RWPE2 (cell line): ENCODE measurements around the gene BBS12.

Experiments
- ATAC-seq: fragments of 200-7000 bp; cut with Tn5 transposase; 3 replicates; pipeline ENCODE4 v1.9.1; 2021; ENCODE audit warnings: low read depth
- DNase-seq: peaks from one replicate; pipeline ENCODE4 v3.0.0-alpha.2; 2020; ENCODE audit warnings: low spot score
- H3K27ac ChIP-seq: fragments of 450-650 bp; 2 replicates; pipeline ENCODE4 v1.5.1; 2017; ENCODE audit warnings: mild to moderate bottlenecking; ENCODE audit not compliant: poor library complexity, severe bottlenecking
- H3K27me3 ChIP-seq: fragments of 250-450 bp; sonication (Bioruptor Pico); 2 replicates; pipeline ENCODE4 v1.5.1; 2021; ENCODE audit warnings: mild to moderate bottlenecking, moderate library complexity; ENCODE audit not compliant: insufficient read depth, poor library complexity, severe bottlenecking
- H3K36me3 ChIP-seq: fragments of 250-450 bp; sonication (Bioruptor Pico); 2 replicates; pipeline ENCODE4 v1.5.1; 2020; ENCODE audit warnings: low read depth, mild to moderate bottlenecking, moderate library complexity
- H3K4me1 ChIP-seq: fragments of 250-450 bp; sonication (Bioruptor Pico); 2 replicates; pipeline ENCODE4 v1.5.1; 2021; ENCODE audit warnings: mild to moderate bottlenecking, moderate library complexity; ENCODE audit not compliant: insufficient read depth, poor library complexity, severe bottlenecking
- H3K4me3 ChIP-seq: fragments of 250-450 bp; sonication (Bioruptor Pico); 2 replicates; pipeline ENCODE4 v1.5.1; 2021; ENCODE audit warnings: mild to moderate bottlenecking, moderate library complexity; ENCODE audit not compliant: severe bottlenecking
- H3K9me3 ChIP-seq: fragments of 250-450 bp; sonication (Bioruptor Pico); 2 replicates; pipeline ENCODE4 v1.5.1; 2021; ENCODE audit warnings: mild to moderate bottlenecking, moderate library complexity; ENCODE audit not compliant: severe bottlenecking
- CTCF ChIP-seq: fragments of 450-650 bp; IDR thresholded peaks from one replicate; pipeline ENCODE4 v1.5.1; 2017; ENCODE audit warnings: mild to moderate bottlenecking, moderate library complexity; ENCODE audit not compliant: poor library complexity, severe bottlenecking

Gene BBS12

GRCh38 chr4:122705547-122706117 lies 26.9 kb upstream of the BBS12 start:
- ATAC-seq (no peak), DNase-seq (no peak)
- peaks cover 19% of the 10 kb centered on the region; the same call in 1 of the 2 replicates for H3K36me3 ChIP-seq
- no peak overlapping the region for H3K27ac ChIP-seq
- no peak overlapping the region for H3K4me3 ChIP-seq
- TF ChIP-seq CTCF: no peak
- no peaks in the 10 kb centered on the region for H3K27me3 ChIP-seq
- H3K9me3 ChIP-seq: no peaks in the 10 kb centered on the region
- peaks cover 12% of the 10 kb centered on the region for H3K4me1 ChIP-seq

- H3K9me3 ChIP-seq: no peaks in the 10 kb centered on the region
- no peak for ATAC-seq
These were observed 26.0 kb upstream of the BBS12 start for GRCh38 chr4:122706511-122706910.

GRCh38 chr4:122707497-122707896 lies 25.0 kb upstream of the BBS12 start:
- Histone ChIP-seq H3K4me3 (no peak overlapping the region), H3K4me1 (no peaks in the 10 kb centered on the region), H3K27me3 (no peaks in the 10 kb centered on the region), H3K9me3 (no peaks in the 10 kb centered on the region), H3K36me3 (peaks cover 19% of the 10 kb centered on the region; the same call in 1 of the 2 replicates), H3K27ac (no peak overlapping the region)
- DNase-seq (no peak), ATAC-seq (no peak)
- no peak for TF ChIP-seq CTCF

More at GRCh38 chr4:122706511-122706910, 26.0 kb upstream of the BBS12 start:
- no peak for TF ChIP-seq CTCF
- Histone ChIP-seq H3K4me1 (peaks cover 3% of the 10 kb centered on the region), H3K4me3 (no peak overlapping the region), H3K27ac (no peak overlapping the region), H3K36me3 (peaks cover 19% of the 10 kb centered on the region; the same call in 1 of the 2 replicates), H3K27me3 (no peaks in the 10 kb centered on the region)
- no peak for DNase-seq

- H3K4me1 ChIP-seq: no peaks in the 10 kb centered on the region
- H3K36me3 ChIP-seq: peaks cover 14% of the 10 kb centered on the region; the same call in 1 of the 2 replicates
- no peak overlapping the region for H3K27ac ChIP-seq
- no peaks in the 10 kb centered on the region for H3K9me3 ChIP-seq
- H3K27me3 ChIP-seq: no peaks in the 10 kb centered on the region
- DNase-seq: no peak
- TF ChIP-seq CTCF: no peak
- H3K4me3 ChIP-seq: no peak overlapping the region
- no peak for ATAC-seq
These were observed 23.3 kb upstream of the BBS12 start for GRCh38 chr4:122709236-122709635.
